ENCODE measurements around the gene PARD3B. TPM values are rescaled to one million over a fixed set of nuclear protein-coding genes. Genes with fewer than 3 reads are reported as not detected.
"Not testable (repeated sequence)": the region's sequence is repeated elsewhere in the genome, so short reads cannot be mapped to it uniquely, and the experiment has no call there.

PARD3B gene
- total and polyA plus RNA-seq, 2 of the 13 experiments (the other 11 are each of a cell fraction or from before 2014, with no cell fraction given), result 0.71 to 2.3 TPM

GRCh38 chr2:204551512-204551863 is 6.2 kb downstream of the PARD3B start (continued):
- TF ChIP-seq RARA (CRISPR knock-in tag; IDR thresholded peaks at IDR 0.05) (no peak), ZNF260 (CRISPR knock-in tag; IDR thresholded peaks at IDR 0.05; ENCODE audit: borderline replicate concordance, low read depth) (no peak), STAG1 (CRISPR knock-in tag; IDR thresholded peaks at IDR 0.05) (no peak)

GRCh38 chr2:204557604-204558003 is 12.3 kb downstream of the PARD3B start:
- TF ChIP-seq ZMYM2 (CRISPR knock-in tag; IDR thresholded peaks at IDR 0.05), result no peak
- TF ChIP-seq SP1 (IDR thresholded peaks at IDR 0.05), result no peak
- TF ChIP-seq SP1 (CRISPR knock-in tag; IDR thresholded peaks at IDR 0.05), result no peak
- no peak for TF ChIP-seq ZIK1 (CRISPR knock-in tag; IDR thresholded peaks at IDR 0.05; ENCODE audit: borderline replicate concordance, low read depth)
- no peak for TF ChIP-seq CEBPG (CRISPR knock-in tag; IDR thresholded peaks at IDR 0.05)
- TF ChIP-seq ZNF552 (CRISPR knock-in tag; IDR thresholded peaks at IDR 0.05; ENCODE audit: borderline replicate concordance), result no peak
- TF ChIP-seq STAG1 (CRISPR knock-in tag; IDR thresholded peaks at IDR 0.05), result no peak
- no peak for TF ChIP-seq ZBTB44 (CRISPR knock-in tag; IDR thresholded peaks at IDR 0.05)
- TF ChIP-seq SYNCRIP (IDR thresholded peaks at IDR 0.05; ENCODE audit: insufficient read depth, low read depth, low read length), result no peak
- no peak for TF ChIP-seq ZSCAN20 (CRISPR knock-in tag; IDR thresholded peaks at IDR 0.05; ENCODE audit: borderline replicate concordance)
- H3K27me3 ChIP-seq (ENCODE audit: control insufficient read depth in 1 of 2, insufficient read depth in 2 of 2, low read length in 2 of 2), result no peaks in the 10 kb centered on the region
- intact Hi-C loops (cut with micrococcal nuclease; ENCODE audit: unreplicated experiment), result no loop called here
- no peak overlapping the region for H3K27ac ChIP-seq (ENCODE audit: extremely low read length, insufficient read depth, low read length)
- H4K20me1 ChIP-seq (ENCODE audit: insufficient read depth, low read length), result no peaks in the 10 kb centered on the region
- no peaks in the 10 kb centered on the region for H3K4me1 ChIP-seq (ENCODE audit: insufficient read depth, low read length)
- ATAC-seq (no peak), DNase-seq (ENCODE audit: low spot score) (no peak), FAIRE-seq (no peak)
- no peak overlapping the region for H3K4me3 ChIP-seq (replicated peaks in 1 of 3; ENCODE audit: insufficient read depth in 1 of 3, low read depth in 2 of 3, low read length in 3 of 3)
- H3K9ac ChIP-seq (ENCODE audit: insufficient read depth, low read depth, low read length), result no peak overlapping the region
- WGBS (ENCODE audit: low lambda C conversion rate), result 23% methylated on average over 1 of the region's 1 CpG
- no peaks in the 10 kb centered on the region for H3K36me3 ChIP-seq (replicated peaks in 1 of 2; ENCODE audit: control insufficient read depth in 1 of 2, insufficient read depth in 2 of 2, low read length in 2 of 2)
- POLR2A ChIA-PET, result no interaction called here
- in situ Hi-C loops (cut with HindIII; ENCODE audit: extremely low pct_ligation_motif_present, low pct_unique_long_range_greater_than_20kb), result no loop called here
- 0 out of 2 replicates have a peak, but pooled peaks cover 5% of the 10 kb centered on the region for H3K9me3 ChIP-seq (ENCODE audit: low read length)
- no peak overlapping the region for H3K4me2 ChIP-seq (ENCODE audit: low read depth, low read length)
- no peaks in the 10 kb centered on the region for H3K79me2 ChIP-seq (ENCODE audit: insufficient read depth, low read length)
- CTCF ChIA-PET (ENCODE audit: low intra/inter-chr PET ratio, low total read pairs), result no interaction called here
- BruUV-seq (replicated peaks), result no TSS peak
- no peak overlapping the region for H2AFZ ChIP-seq (ENCODE audit: low read length)

- in situ Hi-C loops (cut with HindIII; ENCODE audit: extremely low pct_ligation_motif_present, low pct_unique_long_range_greater_than_20kb); DNase-seq (ENCODE audit: low spot score); H3K27ac ChIP-seq (ENCODE audit: extremely low read length, insufficient read depth, low read length); H3K4me1 ChIP-seq (ENCODE audit: insufficient read depth, low read length); intact Hi-C loops (cut with micrococcal nuclease; ENCODE audit: unreplicated experiment); H3K27me3 ChIP-seq (ENCODE audit: control insufficient read depth in 1 of 2, insufficient read depth in 2 of 2, low read length in 2 of 2); H3K79me2 ChIP-seq (ENCODE audit: insufficient read depth, low read length); H2AFZ ChIP-seq (ENCODE audit: low read length); H3K4me2 ChIP-seq (ENCODE audit: low read depth, low read length); H3K36me3 ChIP-seq (replicated peaks in 1 of 2; ENCODE audit: control insufficient read depth in 1 of 2, insufficient read depth in 2 of 2, low read length in 2 of 2); H4K20me1 ChIP-seq (ENCODE audit: insufficient read depth, low read length); CTCF ChIA-PET (ENCODE audit: low intra/inter-chr PET ratio, low total read pairs); FAIRE-seq; H3K9me3 ChIP-seq (ENCODE audit: low read length); H3K4me3 ChIP-seq (replicated peaks in 1 of 3; ENCODE audit: insufficient read depth in 1 of 3, low read depth in 2 of 3, low read length in 3 of 3); BruUV-seq (replicated peaks); POLR2A ChIA-PET; H3K9ac ChIP-seq (ENCODE audit: insufficient read depth, low read depth, low read length); ATAC-seq: not testable (repeated sequence)
These were observed 14.1 kb downstream of the PARD3B start for GRCh38 chr2:204559358-204559757.

All from HepG2 (cell line).